K562 (cell line): ENCODE results near the gene SORT1. TPM values are rescaled to one million over a fixed set of nuclear protein-coding genes. Genes with fewer than 3 reads are reported as not detected.
A peak's percentile ranks its signal among the peaks of the same experiment; 100 is the strongest.

Experiments used
- ADNP ChIP-seq: fragments of 200-800 bp; sonication (Bioruptor generic); IDR thresholded peaks from 2 replicates; pipeline ENCODE4 v1.6.1; 2016; ENCODE audit warnings: missing genetic modification characterization, missing compliant biosample characterization
- ASH1L ChIP-seq: fragments of 450-650 bp; IDR thresholded peaks from 2 replicates; pipeline ENCODE4 v1.6.1; 2018; ENCODE audit warnings: borderline replicate concordance, mild to moderate bottlenecking, low read depth; ENCODE audit not compliant: partially characterized antibody
- BCL6 ChIP-seq: fragments of 250-450 bp; sonication (Bioruptor Pico); IDR thresholded peaks from 2 replicates; pipeline ENCODE4 v1.4.0; 2020
- BCOR ChIP-seq: fragments of 450-650 bp; IDR thresholded peaks from 2 replicates; pipeline ENCODE4 v1.6.1; 2016
- CREB5 ChIP-seq: fragments of 250-450 bp; sonication (Bioruptor Pico); IDR thresholded peaks from 2 replicates; pipeline ENCODE4 v1.5.0; 2020; ENCODE audit warnings: mild to moderate bottlenecking
- CREBBP ChIP-seq: IDR thresholded peaks from one replicate; pipeline ENCODE4 v1.6.1; 2012; ENCODE audit warnings: low read depth, mild to moderate bottlenecking, control low read depth, inconsistent platforms, low read length
- ELF4 ChIP-seq: fragments of 450-650 bp; formaldehyde crosslinking; IDR thresholded peaks from 2 replicates; pipeline ENCODE4 v1.4.0; 2022; ENCODE audit warnings: missing genetic modification characterization
- ETV6 ChIP-seq, 3 experiments: fragments of 150-350 bp in 1 of 3; sonication (generic) in 1 of 3; formaldehyde crosslinking in 1 of 3; IDR thresholded peaks; 2 replicates each; pipeline versions ENCODE4 v1.6.1 to v1.8.0; 2014 to 2022; ENCODE audit warnings: borderline replicate concordance in 2 of 3, low read depth in 2 of 3, antibody characterized with exemption in 1 of 3, low read length in 1 of 3, mild to moderate bottlenecking in 1 of 3, missing genetic modification reagents in 1 of 3
- GABPB1 ChIP-seq: sonication (generic); formaldehyde crosslinking; IDR thresholded peaks from 2 replicates; pipeline ENCODE4 v1.8.0; 2022; ENCODE audit warnings: mild to moderate bottlenecking, missing genetic modification reagents
- GATAD2B ChIP-seq: fragments of 450-650 bp; IDR thresholded peaks from 2 replicates; pipeline ENCODE4 v1.6.1; 2017; ENCODE audit warnings: mild to moderate bottlenecking, borderline replicate concordance
- MEIS2 ChIP-seq: fragments of 450-650 bp; IDR thresholded peaks from 2 replicates; pipeline ENCODE4 v1.6.1; 2014; ENCODE audit warnings: mild to moderate bottlenecking; ENCODE audit not compliant: partially characterized antibody
- NFRKB ChIP-seq: fragments of 450-650 bp; IDR thresholded peaks from 2 replicates; pipeline ENCODE4 v1.6.1; 2016; ENCODE audit warnings: low read depth
- PKNOX1 ChIP-seq: fragments of 450-650 bp; IDR thresholded peaks from 2 replicates; pipeline ENCODE4 v1.6.1; 2016
- RBFOX2 ChIP-seq: fragments of 200-400 bp; formaldehyde crosslinking; IDR thresholded peaks from 2 replicates; pipeline ENCODE4 v1.6.1; 2017; ENCODE audit warnings: low read depth, mild to moderate bottlenecking, low read length, moderate library complexity
- RBM14 ChIP-seq: fragments of 200-400 bp; formaldehyde crosslinking; IDR thresholded peaks from 2 replicates; pipeline ENCODE4 v1.6.1; 2018; ENCODE audit warnings: low read depth, mild to moderate bottlenecking, low read length, moderate library complexity, borderline replicate concordance; ENCODE audit not compliant: insufficient read depth
- RBM15 ChIP-seq: fragments of 200-400 bp; formaldehyde crosslinking; IDR thresholded peaks from 2 replicates; pipeline ENCODE4 v1.6.1; 2018; ENCODE audit warnings: mild to moderate bottlenecking, low read length, moderate library complexity; ENCODE audit not compliant: insufficient read depth
- RHOXF2B ChIP-seq: fragments of 250-450 bp; sonication (Bioruptor Pico); conservative IDR thresholded peaks from 2 replicates; pipeline ENCODE4 v1.5.1; 2021
- SRF ChIP-seq, 2 experiments: fragments of 250-450, 450-650 bp in 1 of 2; sonication (Bioruptor Pico) in 1 of 2; sonication (generic) in 1 of 2; formaldehyde crosslinking; IDR thresholded peaks; 2 replicates each; pipeline versions ENCODE4 v1.5.0 to v1.5.1; 2020 to 2022; ENCODE audit warnings: mild to moderate bottlenecking in 1 of 2, missing genetic modification reagents in 1 of 2
- STAG1 ChIP-seq: sonication (generic); formaldehyde crosslinking; IDR thresholded peaks from 2 replicates; pipeline ENCODE4 v1.5.0; 2020; ENCODE audit warnings: missing genetic modification reagents, borderline replicate concordance
- ZC3H11A ChIP-seq: IDR thresholded peaks from 2 replicates; pipeline ENCODE4 v1.6.1; 2012; ENCODE audit warnings: low read depth, low read length, improper control_type of control experiment
- ZNF12 ChIP-seq: sonication (generic); formaldehyde crosslinking; IDR thresholded peaks from 2 replicates; pipeline ENCODE4 v1.4.0; 2020; ENCODE audit warnings: mild to moderate bottlenecking, missing genetic modification reagents
- ZNF431 ChIP-seq: sonication (generic); formaldehyde crosslinking; IDR thresholded peaks from 2 replicates; pipeline ENCODE4 v1.8.0; 2022; ENCODE audit warnings: mild to moderate bottlenecking, missing genetic modification reagents
- ZNF507 ChIP-seq: conservative IDR thresholded peaks from 2 replicates; pipeline ENCODE4 v1.6.1; 2017; ENCODE audit warnings: missing genetic modification characterization, missing compliant biosample characterization
- ZNF586 ChIP-seq: fragments of 450-650 bp; formaldehyde crosslinking; conservative IDR thresholded peaks from 2 replicates; pipeline ENCODE4 v1.4.0; 2020; ENCODE audit warnings: mild to moderate bottlenecking, moderate library complexity
- ZNF644 ChIP-seq: fragments of 200-800 bp; sonication (Bioruptor generic); IDR thresholded peaks from 2 replicates; pipeline ENCODE4 v1.6.1; 2016; ENCODE audit warnings: low read depth, missing genetic modification characterization, missing compliant biosample characterization
- ZSCAN29 ChIP-seq: fragments of 450-650 bp; IDR thresholded peaks from 2 replicates; pipeline ENCODE4 v1.6.1; 2017
- ZZZ3 ChIP-seq: fragments of 450-650 bp; IDR thresholded peaks from 2 replicates; pipeline ENCODE4 v1.6.1; 2016; ENCODE audit warnings: antibody characterized with exemption, mild to moderate bottlenecking, moderate library complexity
- polyA plus RNA-seq, 8 experiments: library from polyadenylated mRNA; depleted of rRNA in 4 of 8; stranded (reverse) in 5 of 8; unstranded in 3 of 8; fragments of >200 nt; fragmentation: Nextera tagmentation in 2 of 8; fragmentation: Illumina TruSeq in 1 of 8; extraction: Ambion mirVana in 2 of 8; extraction: Trizol in 1 of 8; gene quantifications; 2 replicates each; pipeline versions ENCODE4 v1.2.1 to v1.2.3, GENCODE V29; 2011 to 2014; ENCODE audit warnings: inconsistent platforms in 1 of 8, missing spikeins in 1 of 8
- total RNA-seq, 7 experiments: library from RNA; depleted of rRNA in 6 of 7; stranded (reverse); fragments of >200 nt in 6 of 7; fragmentation: Illumina TruSeq in 2 of 7; extraction: Trizol in 2 of 7; gene quantifications; 2 replicates each; pipeline versions ENCODE4 v1.2.1 to v1.2.3, GENCODE V29; 2011 to 2021; ENCODE audit warnings: low replicate concordance in 1 of 7

Gene SORT1
- total and polyA plus RNA-seq, 9 of the 15 experiments (the other 6 are each of a cell fraction or from before 2014, with no cell fraction given), result 27.4 to 112 (median 65.0) TPM

DNA sequence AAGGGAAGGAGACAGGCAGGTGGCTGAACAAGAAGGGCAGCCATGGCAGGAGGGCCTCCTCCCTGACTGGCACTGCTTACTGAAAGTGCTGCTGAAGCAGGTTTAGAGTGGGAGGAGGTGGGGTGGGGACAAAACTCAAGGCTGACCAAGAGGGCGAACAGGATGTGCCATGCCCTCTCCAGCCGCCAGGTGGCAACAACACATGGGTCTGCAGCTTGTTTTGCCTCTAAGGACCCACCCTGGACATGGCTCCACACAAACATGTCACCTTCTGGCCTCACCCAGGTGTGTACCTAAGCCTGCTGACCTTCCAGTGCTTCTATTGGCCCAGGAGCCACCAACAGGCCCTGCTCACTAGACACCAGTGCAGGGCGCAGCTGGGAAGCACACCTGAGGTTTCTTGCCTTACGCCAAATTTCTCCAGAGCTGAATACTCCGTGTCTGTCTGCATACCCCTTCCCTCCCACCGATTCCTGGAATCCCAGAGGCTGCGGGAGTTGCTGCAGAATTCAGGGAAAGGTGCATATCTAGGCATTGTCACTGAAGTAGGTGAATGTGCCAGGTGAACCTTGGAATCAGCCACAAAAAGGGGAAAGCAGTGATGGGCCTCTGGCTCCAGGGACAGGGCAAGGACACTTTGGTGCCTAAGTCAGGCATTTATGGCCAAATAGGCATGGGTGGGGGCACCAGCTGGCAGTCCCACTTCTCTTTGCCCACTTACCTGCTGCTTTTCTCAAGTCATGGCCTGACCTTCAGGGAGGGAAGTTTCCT lies 120.1 kb downstream of the SORT1 start (continued):
- TF ChIP-seq CREB5 (no peak), ZNF12 (CRISPR knock-in tag) (0 out of 2 replicates have a peak, but pooled peaks have one; percentile 20), RHOXF2B (no peak), SRF (CRISPR knock-in tag; IDR thresholded peaks at IDR 0.05) (peak in 1 of 2 experiments; percentile 93; a peak in 1 of 4 replicates), CREBBP (no peak), ASH1L (no peak), RBM14 (no peak), ZZZ3 (no peak), ZNF507 (tag) (no peak), GABPB1 (no peak), ZNF644 (tag) (no peak), ZNF431 (no peak), RBFOX2 (peak; percentile 47; the same call in 1 of the 2 replicates), BCL6 (CRISPR knock-in tag) (no peak), PKNOX1 (0 out of 2 replicates have a peak, but pooled peaks have one; percentile 3), ETV6 (IDR thresholded peaks at IDR 0.05; ENCODE audit: borderline replicate concordance in 1 of 2, low read depth in 2 of 2, low read length in 1 of 2) (no peak), ETV6 (CRISPR knock-in tag; IDR thresholded peaks at IDR 0.05; ENCODE audit: borderline replicate concordance) (no peak), ZNF586 (CRISPR knock-in tag) (no peak), RBM15 (no peak), ELF4 (CRISPR knock-in tag) (no peak), STAG1 (CRISPR knock-in tag) (peak; percentile 49; the same call in 1 of the 2 replicates), ADNP (no peak), MEIS2 (no peak), ZC3H11A (no peak), GATAD2B (no peak), NFRKB (no peak), BCOR (no peak), ZSCAN29 (no peak)
